Measurements from ENCODE around the gene TMEM131. TPM values are rescaled to one million over a fixed set of nuclear protein-coding genes. Genes with fewer than 3 reads are reported as not detected.
A peak's percentile ranks its signal among the peaks of the same experiment; 100 is the strongest.

The TMEM131 gene

GRCh38 chr2:97708048-97708380, 287.7 kb downstream of the TMEM131 start:
- no peaks in the 10 kb centered on the region for H3K9me3 ChIP-seq (ENCODE audit: control insufficient read depth, low read length)
- H2BK15ac ChIP-seq (ENCODE audit: low read depth, poor library complexity, severe bottlenecking), result no peak overlapping the region
- no peaks in the 10 kb centered on the region for H3K36me3 ChIP-seq (ENCODE audit: control insufficient read depth in 1 of 2, insufficient read depth in 2 of 2, low read depth in 1 of 2, low read length in 2 of 2)
- no peak overlapping the region for H3K23ac ChIP-seq (ENCODE audit: low read length in 2 of 2)
- H2BK12ac ChIP-seq (ENCODE audit: low read length in 2 of 2), result no peak overlapping the region
- peaks cover 28 to 33% of the 10 kb centered on the region in 2 experiments for H3K27me3 ChIP-seq (ENCODE audit: control insufficient read depth in 1 of 2, insufficient read depth in 1 of 2, low read length in 2 of 2)
- H3K4me2 ChIP-seq (ENCODE audit: low read length, poor library complexity, severe bottlenecking), result no peak overlapping the region
- no peak overlapping the region for H2AFZ ChIP-seq (ENCODE audit: low read depth, low read length)
- no peak overlapping the region for H2BK120ac ChIP-seq (ENCODE audit: low read depth, low read length)
- no peak overlapping the region for H3K27ac ChIP-seq (ENCODE audit: low read length, poor library complexity, severe bottlenecking)
- no peak overlapping the region for H4K8ac ChIP-seq (ENCODE audit: low read length)
- no peak overlapping the region for H3K18ac ChIP-seq (ENCODE audit: low read depth in 1 of 2, low read length in 2 of 2)
- no peak overlapping the region for H3K14ac ChIP-seq (ENCODE audit: low read length in 2 of 2)
- no peak overlapping the region for H2BK5ac ChIP-seq (ENCODE audit: low read depth, low read length, poor library complexity, severe bottlenecking)
- no peak for DNase-seq
- H3K4ac ChIP-seq (ENCODE audit: low read depth in 1 of 2, low read length in 2 of 2), result no peak overlapping the region
- H3K4me1 ChIP-seq (ENCODE audit: control insufficient read depth, insufficient read depth, low read depth, low read length), result peaks cover 1% of the 10 kb centered on the region
- H3K4me3 ChIP-seq (ENCODE audit: insufficient read depth in 1 of 2, low read depth in 1 of 2, low read length in 2 of 2), result no peak overlapping the region
- no peak overlapping the region for H4K91ac ChIP-seq (ENCODE audit: low read length)
- H3K9ac ChIP-seq (ENCODE audit: low read length), result no peak overlapping the region
- H3K79me1 ChIP-seq (replicated peaks; ENCODE audit: low read length, poor library complexity, severe bottlenecking), result no peaks in the 10 kb centered on the region
- 97% methylated on average over 4 of the region's 4 CpGs for WGBS
- H2AK5ac ChIP-seq (ENCODE audit: low read length, severe bottlenecking), result no peak overlapping the region

GRCh38 chr2:97707362-97708047, 288.2 kb downstream of the TMEM131 start:
- no peak overlapping the region for H2BK12ac ChIP-seq (ENCODE audit: low read length in 2 of 2)
- H3K14ac ChIP-seq (ENCODE audit: low read length in 2 of 2), result peak overlapping the region in 1 of 2 experiments; percentile 28
- peaks cover 28 to 33% of the 10 kb centered on the region in 2 experiments for H3K27me3 ChIP-seq (ENCODE audit: control insufficient read depth in 1 of 2, insufficient read depth in 1 of 2, low read length in 2 of 2)
- 91% methylated on average over 11 of the region's 11 CpGs for WGBS
- no peak overlapping the region for H3K23ac ChIP-seq (ENCODE audit: low read length in 2 of 2)
- peaks cover 1% of the 10 kb centered on the region for H3K4me1 ChIP-seq (ENCODE audit: control insufficient read depth, insufficient read depth, low read depth, low read length)
- H2BK15ac ChIP-seq (ENCODE audit: low read depth, poor library complexity, severe bottlenecking), result no peak overlapping the region
- no peak overlapping the region for H3K9ac ChIP-seq (ENCODE audit: low read length)
- no peak overlapping the region for H3K4ac ChIP-seq (ENCODE audit: low read depth in 1 of 2, low read length in 2 of 2)
- H4K91ac ChIP-seq (ENCODE audit: low read length), result no peak overlapping the region
- H3K36me3 ChIP-seq (ENCODE audit: control insufficient read depth in 1 of 2, insufficient read depth in 2 of 2, low read depth in 1 of 2, low read length in 2 of 2), result no peaks in the 10 kb centered on the region
- H2AFZ ChIP-seq (ENCODE audit: low read depth, low read length), result no peak overlapping the region
- H2BK5ac ChIP-seq (ENCODE audit: low read depth, low read length, poor library complexity, severe bottlenecking), result no peak overlapping the region
- H3K4me3 ChIP-seq (ENCODE audit: insufficient read depth in 1 of 2, low read depth in 1 of 2, low read length in 2 of 2), result no peak overlapping the region
- DNase-seq, result no peak
- no peaks in the 10 kb centered on the region for H3K9me3 ChIP-seq (ENCODE audit: control insufficient read depth, low read length)
- H3K79me1 ChIP-seq (replicated peaks; ENCODE audit: low read length, poor library complexity, severe bottlenecking), result no peaks in the 10 kb centered on the region
- no peak overlapping the region for H3K27ac ChIP-seq (ENCODE audit: low read length, poor library complexity, severe bottlenecking)
- H3K18ac ChIP-seq (ENCODE audit: low read depth in 1 of 2, low read length in 2 of 2), result no peak overlapping the region
- H2AK5ac ChIP-seq (ENCODE audit: low read length, severe bottlenecking), result no peak overlapping the region
- no peak overlapping the region for H3K4me2 ChIP-seq (ENCODE audit: low read length, poor library complexity, severe bottlenecking)
- peak overlapping the region; percentile 19 for H4K8ac ChIP-seq (ENCODE audit: low read length)
- H2BK120ac ChIP-seq (ENCODE audit: low read depth, low read length), result no peak overlapping the region

- no peaks in the 10 kb centered on the region for H3K79me1 ChIP-seq (replicated peaks; ENCODE audit: low read length, poor library complexity, severe bottlenecking)
- H3K27ac ChIP-seq (ENCODE audit: low read length, poor library complexity, severe bottlenecking), result no peak overlapping the region
- H2BK5ac ChIP-seq (ENCODE audit: low read depth, low read length, poor library complexity, severe bottlenecking), result no peak overlapping the region
- H3K36me3 ChIP-seq (ENCODE audit: control insufficient read depth in 1 of 2, insufficient read depth in 2 of 2, low read depth in 1 of 2, low read length in 2 of 2), result no peaks in the 10 kb centered on the region
- no peak overlapping the region for H4K91ac ChIP-seq (ENCODE audit: low read length)
- no peak overlapping the region for H2BK120ac ChIP-seq (ENCODE audit: low read depth, low read length)
- H2BK15ac ChIP-seq (ENCODE audit: low read depth, poor library complexity, severe bottlenecking), result no peak overlapping the region
- H3K18ac ChIP-seq (ENCODE audit: low read depth in 1 of 2, low read length in 2 of 2), result no peak overlapping the region
- H3K4ac ChIP-seq (ENCODE audit: low read depth in 1 of 2, low read length in 2 of 2), result no peak overlapping the region
- no peak overlapping the region for H3K9ac ChIP-seq (ENCODE audit: low read length)
- H3K4me2 ChIP-seq (ENCODE audit: low read length, poor library complexity, severe bottlenecking), result no peak overlapping the region
- H3K23ac ChIP-seq (ENCODE audit: low read length in 2 of 2), result no peak overlapping the region
- 91% methylated on average over 10 of the region's 11 CpGs for WGBS
- no peak overlapping the region for H2AK5ac ChIP-seq (ENCODE audit: low read length, severe bottlenecking)
- H3K14ac ChIP-seq (ENCODE audit: low read length in 2 of 2), result no peak overlapping the region
- no peak overlapping the region for H2AFZ ChIP-seq (ENCODE audit: low read depth, low read length)
- no peak overlapping the region for H2BK12ac ChIP-seq (ENCODE audit: low read length in 2 of 2)
- DNase-seq, result no peak
- H3K9me3 ChIP-seq (ENCODE audit: control insufficient read depth, low read length), result no peaks in the 10 kb centered on the region
- H3K4me1 ChIP-seq (ENCODE audit: control insufficient read depth, insufficient read depth, low read depth, low read length), result peaks cover 3% of the 10 kb centered on the region
- H4K8ac ChIP-seq (ENCODE audit: low read length), result no peak overlapping the region
- H3K4me3 ChIP-seq (ENCODE audit: insufficient read depth in 1 of 2, low read depth in 1 of 2, low read length in 2 of 2), result no peak overlapping the region
- peaks cover 28 to 32% of the 10 kb centered on the region in 2 experiments for H3K27me3 ChIP-seq (ENCODE audit: control insufficient read depth in 1 of 2, insufficient read depth in 1 of 2, low read length in 2 of 2)
These were observed 288.9 kb downstream of the TMEM131 start for GRCh38 chr2:97706708-97707345.

Small RNAs within 50 kb of the gene (small RNA-seq; reads per million reads assigned to genes)
- gene HMGN1P36 (ENCODE audit: low read depth) (not detected), gene RNU7-96P (ENCODE audit: low read depth) (not detected)
